Body of pancreas (tissue), 4 donors: Measurements from ENCODE around the gene DCTN1.

Source experiments
- POLR2A ChIP-seq, 3 donors: fragments of 450-650 bp; IDR thresholded peaks; one replicate each; pipeline ENCODE4 v1.6.1; 2016; ENCODE audit warnings: antibody characterized with exemption in 3 of 3, mild to moderate bottlenecking in 2 of 3
- TF ChIP-seq, protein P1 (sequence below), 7 experiments: fragments of 450-650 bp in 4 of 7; fragments of 200-600 bp in 3 of 7; sonication (generic) in 3 of 7; IDR thresholded peaks; one replicate each; pipeline ENCODE4 v1.5.1; 2016 to 2019; ENCODE audit warnings: antibody characterized with exemption in 7 of 7

- TF ChIP-seq, protein P1, sequence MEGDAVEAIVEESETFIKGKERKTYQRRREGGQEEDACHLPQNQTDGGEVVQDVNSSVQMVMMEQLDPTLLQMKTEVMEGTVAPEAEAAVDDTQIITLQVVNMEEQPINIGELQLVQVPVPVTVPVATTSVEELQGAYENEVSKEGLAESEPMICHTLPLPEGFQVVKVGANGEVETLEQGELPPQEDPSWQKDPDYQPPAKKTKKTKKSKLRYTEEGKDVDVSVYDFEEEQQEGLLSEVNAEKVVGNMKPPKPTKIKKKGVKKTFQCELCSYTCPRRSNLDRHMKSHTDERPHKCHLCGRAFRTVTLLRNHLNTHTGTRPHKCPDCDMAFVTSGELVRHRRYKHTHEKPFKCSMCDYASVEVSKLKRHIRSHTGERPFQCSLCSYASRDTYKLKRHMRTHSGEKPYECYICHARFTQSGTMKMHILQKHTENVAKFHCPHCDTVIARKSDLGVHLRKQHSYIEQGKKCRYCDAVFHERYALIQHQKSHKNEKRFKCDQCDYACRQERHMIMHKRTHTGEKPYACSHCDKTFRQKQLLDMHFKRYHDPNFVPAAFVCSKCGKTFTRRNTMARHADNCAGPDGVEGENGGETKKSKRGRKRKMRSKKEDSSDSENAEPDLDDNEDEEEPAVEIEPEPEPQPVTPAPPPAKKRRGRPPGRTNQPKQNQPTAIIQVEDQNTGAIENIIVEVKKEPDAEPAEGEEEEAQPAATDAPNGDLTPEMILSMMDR (IDR thresholded peaks at IDR 0.05), result no peak
- no peak for TF ChIP-seq POLR2A (IDR thresholded peaks at IDR 0.05)
Observed at GRCh38 chr2:74371421-74371820, 8.7 kb downstream of the DCTN1 start.
